GM18502 (cell line): ENCODE measurements around the gene AGPS.
"Not testable (repeated sequence)": the region's sequence is repeated elsewhere in the genome, so short reads cannot be mapped to it uniquely, and the experiment has no call there.

Source experiments
- ATAC-seq: cut with Tn5 transposase; IDR thresholded peaks from one replicate; pipeline ENCODE4 v1.9.1; 2021; ENCODE audit warnings: mild to moderate bottlenecking; ENCODE audit not compliant: unreplicated experiment, poor library complexity

AGPS gene

GRCh38 chr2:177392373-177393202 lies at the start of gene AGPS:
AGPS (plus strand) TSS chr2:177392773; CDS start chr2:177392790, 17 bp downstream.
- peak; percentile 90 for ATAC-seq

- ATAC-seq: no peak
These were observed 48.8 kb upstream of the AGPS start for GRCh38 chr2:177343773-177344172.

- ATAC-seq: no peak
These were observed 48.3 kb upstream of the AGPS start for GRCh38 chr2:177344316-177344715.

- no peak for ATAC-seq
These were observed 46.4 kb upstream of the AGPS start for GRCh38 chr2:177346192-177346591.

GRCh38 chr2:177347570-177347969 lies 45.0 kb upstream of the AGPS start:
- ATAC-seq: no peak

GRCh38 chr2:177348118-177348654 lies 44.4 kb upstream of the AGPS start:
- no peak for ATAC-seq

- peak; percentile 53 for ATAC-seq
These were observed 43.6 kb upstream of the AGPS start for GRCh38 chr2:177348733-177349693.

- not testable (repeated sequence) for ATAC-seq
These were observed 41.9 kb upstream of the AGPS start for GRCh38 chr2:177350624-177351023.

GRCh38 chr2:177351121-177351520 lies 41.5 kb upstream of the AGPS start:
- not testable (repeated sequence) for ATAC-seq

- no peak for ATAC-seq
These were observed 40.0 kb upstream of the AGPS start for GRCh38 chr2:177352441-177353186.

- ATAC-seq: no peak
These were observed 39.4 kb upstream of the AGPS start for GRCh38 chr2:177353187-177353478.

GRCh38 chr2:177354541-177354940 lies 38.0 kb upstream of the AGPS start:
- not testable (repeated sequence) for ATAC-seq

- ATAC-seq: no peak
These were observed 36.7 kb upstream of the AGPS start for GRCh38 chr2:177355874-177356273.

- ATAC-seq: no peak
These were observed 32.6 kb upstream of the AGPS start for GRCh38 chr2:177359836-177360595.

- no peak for ATAC-seq
These were observed 30.1 kb upstream of the AGPS start for GRCh38 chr2:177362499-177362898.

GRCh38 chr2:177363332-177363731 lies 29.2 kb upstream of the AGPS start:
- no peak for ATAC-seq

- ATAC-seq: not testable (repeated sequence)
These were observed 26.8 kb upstream of the AGPS start for GRCh38 chr2:177365764-177366163.

GRCh38 chr2:177368023-177368422 lies 24.6 kb upstream of the AGPS start:
- ATAC-seq: not testable (repeated sequence)

GRCh38 chr2:177379354-177379753 lies 13.2 kb upstream of the AGPS start:
- no peak for ATAC-seq

- no peak for ATAC-seq
These were observed 12.4 kb upstream of the AGPS start for GRCh38 chr2:177380181-177380580.
